Measurements from ENCODE around the gene SMPD3.
A peak's percentile ranks its signal among the peaks of the same experiment; 100 is the strongest.

SMPD3 gene

DNA sequence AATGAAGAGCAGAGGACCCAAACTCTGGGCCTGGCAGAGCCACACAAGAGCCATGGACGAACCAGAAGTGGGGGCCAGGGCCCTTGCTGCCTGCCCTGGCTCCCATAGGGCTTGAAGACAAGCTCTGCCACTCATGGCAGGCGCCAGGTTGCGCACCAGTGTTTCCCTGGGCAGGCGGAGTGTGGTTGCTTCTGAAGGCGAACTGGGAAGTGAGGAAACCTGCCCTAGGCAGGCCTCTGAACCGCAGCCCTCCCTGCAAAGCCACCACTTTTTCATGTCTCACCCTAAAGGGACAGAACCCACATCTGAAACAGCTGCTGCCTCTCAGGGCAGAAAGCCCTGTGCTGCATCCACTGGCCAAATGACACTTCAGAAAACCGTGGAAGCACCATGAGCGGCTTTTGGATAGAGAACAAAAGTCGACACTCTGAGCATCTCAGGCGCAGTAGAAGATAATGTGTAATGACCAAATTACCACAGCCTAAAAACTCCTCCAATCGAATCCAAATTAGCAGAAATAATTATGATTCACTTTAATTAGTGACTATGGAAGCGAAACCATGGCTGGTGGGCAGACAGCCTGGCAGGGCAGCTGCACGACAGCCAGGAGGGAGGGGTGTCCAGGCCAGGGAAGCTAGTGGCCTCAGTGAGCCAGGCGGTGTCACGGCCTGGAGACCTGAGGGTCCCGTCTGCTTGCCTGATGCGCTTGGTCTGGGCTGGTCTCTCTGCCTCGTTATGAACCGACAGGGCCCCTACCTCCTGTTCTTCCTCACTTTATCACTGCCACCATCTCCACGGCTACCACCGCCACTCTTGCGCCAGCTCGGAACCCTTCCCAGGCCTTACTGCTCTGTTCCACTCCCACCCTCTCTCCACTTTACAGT is 78.4 kb downstream of the SMPD3 start:
- Histone ChIP-seq H3F3A (ENCODE audit: low read depth) (0 out of 2 replicates have a peak, but pooled peaks cover 3% of the 10 kb centered on the region), H3K4me2 (ENCODE audit: low read depth, low read length, poor library complexity, severe bottlenecking) (peak overlapping the region; percentile 78), H2AFZ (ENCODE audit: low read length) (no peak overlapping the region), H3K9ac (ENCODE audit: low read depth, low read length, poor library complexity, severe bottlenecking) (peak overlapping the region; percentile 60), H3K36me3 (ENCODE audit: insufficient read depth, low read length) (no peaks in the 10 kb centered on the region), H3K9me3 (ENCODE audit: insufficient read depth, low read depth, low read length) (no peaks in the 10 kb centered on the region), H3K4me3 (ENCODE audit: low read length, poor library complexity, severe bottlenecking) (peak overlapping the region; percentile 44), H3K79me2 (ENCODE audit: insufficient read depth, low read length) (no peaks in the 10 kb centered on the region), H3K9me2 (replicated peaks; ENCODE audit: low read depth, low read length) (no peaks in the 10 kb centered on the region), H3K4me1 (ENCODE audit: insufficient read depth, low read length, poor library complexity, severe bottlenecking) (peaks cover 54% of the 10 kb centered on the region), H3K27me3 (ENCODE audit: insufficient read depth, low read length, poor library complexity, severe bottlenecking) (no peaks in the 10 kb centered on the region), H4K20me1 (ENCODE audit: insufficient read depth, low read length, poor library complexity, severe bottlenecking) (no peaks in the 10 kb centered on the region)
- TF ChIP-seq, protein P1, sequence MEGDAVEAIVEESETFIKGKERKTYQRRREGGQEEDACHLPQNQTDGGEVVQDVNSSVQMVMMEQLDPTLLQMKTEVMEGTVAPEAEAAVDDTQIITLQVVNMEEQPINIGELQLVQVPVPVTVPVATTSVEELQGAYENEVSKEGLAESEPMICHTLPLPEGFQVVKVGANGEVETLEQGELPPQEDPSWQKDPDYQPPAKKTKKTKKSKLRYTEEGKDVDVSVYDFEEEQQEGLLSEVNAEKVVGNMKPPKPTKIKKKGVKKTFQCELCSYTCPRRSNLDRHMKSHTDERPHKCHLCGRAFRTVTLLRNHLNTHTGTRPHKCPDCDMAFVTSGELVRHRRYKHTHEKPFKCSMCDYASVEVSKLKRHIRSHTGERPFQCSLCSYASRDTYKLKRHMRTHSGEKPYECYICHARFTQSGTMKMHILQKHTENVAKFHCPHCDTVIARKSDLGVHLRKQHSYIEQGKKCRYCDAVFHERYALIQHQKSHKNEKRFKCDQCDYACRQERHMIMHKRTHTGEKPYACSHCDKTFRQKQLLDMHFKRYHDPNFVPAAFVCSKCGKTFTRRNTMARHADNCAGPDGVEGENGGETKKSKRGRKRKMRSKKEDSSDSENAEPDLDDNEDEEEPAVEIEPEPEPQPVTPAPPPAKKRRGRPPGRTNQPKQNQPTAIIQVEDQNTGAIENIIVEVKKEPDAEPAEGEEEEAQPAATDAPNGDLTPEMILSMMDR (conservative IDR thresholded peaks at IDR 0.05; ENCODE audit: low read length) = no peak
- TF ChIP-seq EZH2phosphoT487 (IDR thresholded peaks at IDR 0.05; ENCODE audit: borderline replicate concordance) = no peak

DNA sequence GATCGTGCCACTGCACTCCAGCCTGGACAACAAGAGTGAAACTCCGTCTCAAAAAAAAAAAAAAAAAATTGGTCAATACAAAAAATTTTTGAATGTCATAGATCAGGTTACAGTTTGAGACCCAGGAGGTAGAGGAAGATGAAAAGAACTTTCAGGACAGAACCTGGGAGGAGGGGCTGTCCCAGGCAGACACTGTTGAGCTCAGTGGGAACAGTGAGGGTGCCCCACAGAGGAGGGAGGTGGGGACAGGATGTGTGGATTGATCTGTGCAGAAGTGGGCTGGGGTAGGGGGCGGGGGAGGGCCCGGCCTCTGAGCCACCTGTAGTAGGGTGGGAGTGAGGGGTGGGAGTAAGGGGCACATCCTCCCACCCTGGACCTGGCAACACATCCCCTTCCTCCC is 79.1 kb downstream of the SMPD3 start:
- Histone ChIP-seq H3K36me3 (ENCODE audit: insufficient read depth, low read length) (no peaks in the 10 kb centered on the region), H3K4me3 (ENCODE audit: low read length, poor library complexity, severe bottlenecking) (peak overlapping the region; percentile 44), H4K20me1 (ENCODE audit: insufficient read depth, low read length, poor library complexity, severe bottlenecking) (no peaks in the 10 kb centered on the region), H3K79me2 (ENCODE audit: insufficient read depth, low read length) (no peaks in the 10 kb centered on the region), H3K9me3 (ENCODE audit: insufficient read depth, low read depth, low read length) (no peaks in the 10 kb centered on the region), H3K4me1 (ENCODE audit: insufficient read depth, low read length, poor library complexity, severe bottlenecking) (peaks cover 62% of the 10 kb centered on the region), H3F3A (ENCODE audit: low read depth) (0 out of 2 replicates have a peak, but pooled peaks cover 3% of the 10 kb centered on the region), H3K4me2 (ENCODE audit: low read depth, low read length, poor library complexity, severe bottlenecking) (peak overlapping the region; percentile 78), H3K27me3 (ENCODE audit: insufficient read depth, low read length, poor library complexity, severe bottlenecking) (no peaks in the 10 kb centered on the region), H3K9ac (ENCODE audit: low read depth, low read length, poor library complexity, severe bottlenecking) (peak overlapping the region; percentile 60), H2AFZ (ENCODE audit: low read length) (no peak overlapping the region), H3K9me2 (replicated peaks; ENCODE audit: low read depth, low read length) (no peaks in the 10 kb centered on the region)
- no peak for TF ChIP-seq EZH2phosphoT487 (IDR thresholded peaks at IDR 0.05; ENCODE audit: borderline replicate concordance)
- TF ChIP-seq, protein P1 (conservative IDR thresholded peaks at IDR 0.05; ENCODE audit: low read length) = no peak

DNA sequence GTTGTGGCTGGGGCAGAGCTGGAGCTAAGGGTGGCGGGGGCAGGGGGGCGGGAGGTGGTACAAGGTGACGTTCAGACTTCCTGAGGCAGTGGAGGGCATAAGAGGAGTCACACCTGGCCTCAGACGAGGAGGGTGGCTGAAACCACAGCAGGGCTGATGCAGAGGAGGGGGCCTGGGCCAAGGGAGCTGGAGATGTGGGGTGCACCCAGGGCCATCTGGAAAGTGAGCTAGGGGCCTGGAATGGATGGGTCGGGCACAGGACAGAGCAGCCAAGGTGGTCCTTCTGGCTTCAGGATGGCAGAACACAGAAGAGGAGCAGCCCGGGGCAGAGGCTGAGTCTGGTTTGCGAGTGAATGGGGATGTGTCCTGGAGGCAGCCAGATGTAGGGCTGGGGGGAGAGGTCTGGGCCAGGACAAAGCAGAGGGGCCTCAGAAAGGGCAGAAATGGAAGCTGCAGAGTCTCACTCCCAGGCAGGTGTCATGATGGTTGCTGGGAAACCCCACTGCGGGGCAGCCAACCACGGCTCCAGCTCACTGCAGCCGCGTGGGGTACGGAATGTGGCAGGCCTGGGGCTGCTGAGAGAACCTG is 79.9 kb downstream of the SMPD3 start:
- H3K9ac ChIP-seq (ENCODE audit: low read depth, low read length, poor library complexity, severe bottlenecking) = peak overlapping the region; percentile 60
- H3K9me3 ChIP-seq (ENCODE audit: insufficient read depth, low read depth, low read length) = no peaks in the 10 kb centered on the region

More for the DNA sequence above, 79.9 kb downstream of the SMPD3 start:
- Histone ChIP-seq H3K4me3 (ENCODE audit: low read length, poor library complexity, severe bottlenecking) (peak overlapping the region; percentile 8), H3K4me2 (ENCODE audit: low read depth, low read length, poor library complexity, severe bottlenecking) (peak overlapping the region; percentile 78), H3K9me2 (replicated peaks; ENCODE audit: low read depth, low read length) (no peaks in the 10 kb centered on the region), H3K4me1 (ENCODE audit: insufficient read depth, low read length, poor library complexity, severe bottlenecking) (peaks cover 67% of the 10 kb centered on the region), H3K36me3 (ENCODE audit: insufficient read depth, low read length) (no peaks in the 10 kb centered on the region), H2AFZ (ENCODE audit: low read length) (no peak overlapping the region), H4K20me1 (ENCODE audit: insufficient read depth, low read length, poor library complexity, severe bottlenecking) (no peaks in the 10 kb centered on the region), H3F3A (ENCODE audit: low read depth) (0 out of 2 replicates have a peak, but pooled peaks cover 3% of the 10 kb centered on the region), H3K79me2 (ENCODE audit: insufficient read depth, low read length) (no peaks in the 10 kb centered on the region), H3K27me3 (ENCODE audit: insufficient read depth, low read length, poor library complexity, severe bottlenecking) (no peaks in the 10 kb centered on the region)
- TF ChIP-seq EZH2phosphoT487 (IDR thresholded peaks at IDR 0.05; ENCODE audit: borderline replicate concordance) = no peak
- TF ChIP-seq, protein P1 (conservative IDR thresholded peaks at IDR 0.05; ENCODE audit: low read length) = no peak

Data from Loucy (cell line).